HPDE6-E6E7 (cell line): ENCODE measurements around the gene COPS4.

ENCODE experiments used
- DNase-seq: peaks from one replicate; pipeline ENCODE4 v3.0.0; 2011; ENCODE audit warnings: missing footprints; ENCODE audit errors: extremely low spot score

Gene COPS4

DNA sequence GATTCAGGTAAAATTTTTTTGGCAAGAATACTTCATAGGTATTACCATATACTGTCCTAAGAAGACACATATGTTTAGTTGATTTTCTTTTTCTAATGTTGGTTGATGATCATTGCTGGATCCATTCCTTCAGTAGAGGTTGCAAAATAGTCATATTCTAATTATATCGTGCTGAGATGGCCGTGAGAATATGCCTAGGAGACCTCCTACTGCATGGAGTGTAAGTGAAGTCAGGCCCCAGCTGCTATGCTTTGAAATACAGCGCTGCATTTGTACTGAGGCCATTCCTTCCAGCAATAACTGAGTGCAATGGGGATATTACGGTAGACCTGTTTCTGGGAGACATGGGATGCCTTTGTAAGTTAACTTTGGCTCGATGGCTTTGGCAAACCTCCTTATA lies 86.3 kb downstream of the COPS4 start:
- no peak for DNase-seq

DNA sequence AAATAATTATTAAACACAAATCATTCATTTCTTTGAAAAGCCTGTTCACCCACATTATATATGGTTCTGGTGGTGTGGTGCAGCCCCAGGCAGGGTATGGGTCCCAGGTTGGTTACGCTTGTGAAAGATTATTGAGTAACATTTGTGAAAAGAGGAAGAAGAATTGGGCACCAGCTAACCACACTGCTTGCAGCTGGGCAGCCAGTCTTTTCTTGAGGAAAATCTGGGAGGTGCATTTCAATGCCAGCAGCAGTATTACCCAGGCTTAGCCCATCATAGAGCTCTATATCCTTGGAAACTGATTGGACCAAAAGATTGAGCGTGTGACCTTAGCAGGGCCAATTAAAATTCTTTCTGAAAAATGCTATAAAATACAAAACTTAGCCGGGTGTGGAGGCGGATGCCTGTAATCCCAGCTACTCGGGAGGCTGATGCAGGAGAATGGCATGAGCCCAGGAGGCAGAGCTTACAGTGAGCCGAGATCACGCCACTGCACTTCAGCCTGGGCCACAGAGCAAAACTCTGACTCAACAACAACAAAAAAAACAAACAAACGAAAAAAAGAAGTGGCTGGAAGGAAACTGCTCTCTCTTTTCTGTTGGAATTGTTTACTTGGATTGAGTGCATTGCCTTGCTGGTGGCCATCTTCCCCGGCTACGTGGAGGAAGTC lies 89.3 kb downstream of the COPS4 start:
- no peak for DNase-seq
